Measurements from ENCODE around the gene IL12A.
A peak's percentile ranks its signal among the peaks of the same experiment; 100 is the strongest.

IL12A gene

GRCh38 chr3:159964166-159964973 lies 24.3 kb upstream of the IL12A start:
- CTCF ChIA-PET, result no interaction called here
- peak; percentile 73 for DNase-seq (ENCODE audit: extremely low spot score)
- TF ChIP-seq CTCF (IDR thresholded peaks at IDR 0.05; ENCODE audit: control extremely low read depth, extremely low read depth, low read depth, missing control alignments), result no peak
- POLR2A ChIA-PET, result no interaction called here

- no peak for TF ChIP-seq CTCF (IDR thresholded peaks at IDR 0.05; ENCODE audit: control extremely low read depth, extremely low read depth, low read depth, missing control alignments)
- no peak for DNase-seq (ENCODE audit: extremely low spot score)
- POLR2A ChIA-PET, result no interaction called here
- CTCF ChIA-PET, result interaction anchor here (0.8 to 2.7 kb wide), 3 partner anchors 17 to 86 kb away, joined by 3 to 15 read pairs (median 4); partner anchors contain the start of gene IL12A
These were observed 17.3 kb upstream of the IL12A start for GRCh38 chr3:159971311-159971710.

GRCh38 chr3:159977295-159977694 lies 11.3 kb upstream of the IL12A start:
- TF ChIP-seq CTCF (IDR thresholded peaks at IDR 0.05; ENCODE audit: control extremely low read depth, extremely low read depth, low read depth, missing control alignments), result no peak
- no peak for DNase-seq (ENCODE audit: extremely low spot score)
- POLR2A ChIA-PET, result no interaction called here
- CTCF ChIA-PET, result interaction anchor here (1.0 to 7.6 kb wide), 8 partner anchors 9 to 93 kb away, joined by 3 to 76 read pairs (median 6); partner anchors contain the start of gene IL12A

GRCh38 chr3:159978353-159978752 lies 10.3 kb upstream of the IL12A start:
- POLR2A ChIA-PET, result no interaction called here
- peak; percentile 28 for DNase-seq (ENCODE audit: extremely low spot score)
- CTCF ChIA-PET, result interaction anchor here (1.0 to 7.6 kb wide), 6 partner anchors 9 to 94 kb away, joined by 3 to 76 read pairs (median 4); partner anchors contain the start of gene IL12A
- TF ChIP-seq CTCF (IDR thresholded peaks at IDR 0.05; ENCODE audit: control extremely low read depth, extremely low read depth, low read depth, missing control alignments), result no peak

- POLR2A ChIA-PET, result no interaction called here
- no peak for DNase-seq (ENCODE audit: extremely low spot score)
- CTCF ChIA-PET, result interaction anchor here (1.5 to 7.6 kb wide), 4 partner anchors 9 to 65 kb away, joined by 3 to 76 read pairs (median 7); partner anchors contain the start of gene IL12A
- TF ChIP-seq CTCF (IDR thresholded peaks at IDR 0.05; ENCODE audit: control extremely low read depth, extremely low read depth, low read depth, missing control alignments), result no peak
These were observed 9.5 kb upstream of the IL12A start for GRCh38 chr3:159978918-159979703.

GRCh38 chr3:159982442-159982974 lies 6.1 kb upstream of the IL12A start:
- DNase-seq (ENCODE audit: extremely low spot score), result no peak
- POLR2A ChIA-PET, result no interaction called here
- CTCF ChIA-PET, result interaction anchor here (0.6 to 2.9 kb wide), 5 partner anchors 9 to 98 kb away, joined by 3 to 18 read pairs (median 5); no protein-coding TSS in a partner anchor
- no peak for TF ChIP-seq CTCF (IDR thresholded peaks at IDR 0.05; ENCODE audit: control extremely low read depth, extremely low read depth, low read depth, missing control alignments)

Measured in GM10248 (cell line).